B cell (primary cell): Measurements from ENCODE around the gene ARHGAP32. TPM values are rescaled to one million over a fixed set of nuclear protein-coding genes. Genes with fewer than 3 reads are reported as not detected.

Source experiments
- ATAC-seq: fragments of 200-7000 bp; cut with Tn5 transposase; one replicate; pipeline ENCODE4 v1.10.0; 2021; ENCODE audit warnings: low read depth, mild to moderate bottlenecking, moderate number of reproducible peaks, moderate library complexity
- CTCF ChIA-PET: fragments of 350-600 bp; sonication (Branson Sonifier 250); formaldehyde crosslinking; loops from one replicate; lab custom pipeline; 2021; ENCODE audit warnings: antibody characterized with exemption, inconsistent platforms; lab: Charles Lee
- POLR2A ChIA-PET: fragments of 350-600 bp; sonication (Branson Sonifier 250); formaldehyde crosslinking; loops from one replicate; lab custom pipeline; 2021; ENCODE audit warnings: antibody characterized with exemption; lab: Charles Lee
- DNase-seq: peaks from one replicate; pipeline ENCODE4 v3.0.0; 2013
- H2AFZ ChIP-seq: 2 replicates; pipeline ENCODE4 v1.6.1; 2012; ENCODE audit warnings: mild to moderate bottlenecking, low read depth, low read length; ENCODE audit not compliant: insufficient read depth, poor library complexity, severe bottlenecking
- H3K27ac ChIP-seq, 2 donors: 1 replicate in 1 of 2; 2 replicates in 1 of 2; pipeline ENCODE4 v1.5.1; 2012 to 2013; ENCODE audit warnings: low read length in 2 of 2, mild to moderate bottlenecking in 2 of 2, moderate library complexity in 1 of 2
- H3K27me3 ChIP-seq, 4 experiments: fragments of 200-600 bp in 1 of 4; sonication (generic) in 1 of 4; replicated peaks in 1 of 4; 1 replicate in 2 of 4; 2 replicates in 2 of 4; pipeline versions ENCODE4 v1.6.1 to v1.7.0; 2013 to 2016; ENCODE audit warnings: low read length in 3 of 4, mild to moderate bottlenecking in 2 of 4, mixed read lengths in 1 of 4, moderate library complexity in 1 of 4; ENCODE audit not compliant: insufficient read depth in 4 of 4, control insufficient read depth in 3 of 4; ENCODE audit errors: control extremely low read depth in 1 of 4
- H3K36me3 ChIP-seq, 2 experiments: replicated peaks in 1 of 2; 1 replicate in 1 of 2; 2 replicates in 1 of 2; pipeline versions ENCODE4 v1.6.1 to v1.7.1; 2013; ENCODE audit warnings: low read length in 1 of 2; ENCODE audit not compliant: insufficient read depth in 2 of 2, control insufficient read depth in 1 of 2; ENCODE audit errors: control extremely low read depth in 1 of 2, extremely low read depth in 1 of 2
- H3K4me1 ChIP-seq, 2 donors: fragments of 200-600 bp in 1 of 2; sonication (generic) in 1 of 2; 1 replicate in 1 of 2; 2 replicates in 1 of 2; pipeline versions ENCODE4 v1.5.1 to v1.6.1; 2013 to 2017; ENCODE audit warnings: low read length in 2 of 2; ENCODE audit not compliant: control insufficient read depth in 2 of 2, insufficient read depth in 2 of 2
- H3K4me2 ChIP-seq: replicated peaks from 2 replicates; pipeline ENCODE3; 2012; ENCODE audit warnings: mild to moderate bottlenecking, low read depth, low read length; ENCODE audit not compliant: poor library complexity, severe bottlenecking
- H3K4me3 ChIP-seq, 5 experiments: fragments of 200-600 bp in 1 of 5; sonication (generic) in 1 of 5; 1 replicate in 3 of 5; 2 replicates in 2 of 5; pipeline versions ENCODE4 v1.5.1 to v1.7.0; 2011 to 2016; ENCODE audit warnings: low read length in 4 of 5, mild to moderate bottlenecking in 4 of 5, low read depth in 2 of 5, control low read depth in 1 of 5, moderate library complexity in 1 of 5; ENCODE audit not compliant: insufficient read depth in 1 of 5; ENCODE audit errors: control extremely low read depth in 1 of 5, extremely low read depth in 1 of 5
- H3K79me2 ChIP-seq: fragments of 200-600 bp; sonication (generic); one replicate; pipeline ENCODE4 v1.6.0; 2016; ENCODE audit warnings: low read length; ENCODE audit not compliant: control insufficient read depth, insufficient read depth
- H3K9ac ChIP-seq: fragments of 200-600 bp; sonication (generic); 2 replicates; pipeline ENCODE4 v1.6.1; 2017; ENCODE audit warnings: mild to moderate bottlenecking, low read length, moderate library complexity
- H3K9me3 ChIP-seq, 3 donors: one replicate each; pipeline versions ENCODE4 v1.6.1 to v1.7.1; 2013; ENCODE audit warnings: low read length in 2 of 3; ENCODE audit not compliant: control insufficient read depth in 2 of 3, insufficient read depth in 1 of 3; ENCODE audit errors: control extremely low read depth in 1 of 3
- H4K20me1 ChIP-seq: 2 replicates; pipeline ENCODE4 v1.6.0; 2012; ENCODE audit warnings: mild to moderate bottlenecking, low read length; ENCODE audit not compliant: insufficient read depth, control insufficient read depth, poor library complexity, severe bottlenecking
- H3K27ac Mint-ChIP-seq: one replicate; pipeline ENCODE4 v1.8.0; 2021; ENCODE audit warnings: mixed read lengths
- H3K27me3 Mint-ChIP-seq: one replicate; pipeline ENCODE4 v1.8.0; 2021; ENCODE audit warnings: mixed read lengths
- H3K4me1 Mint-ChIP-seq: one replicate; pipeline ENCODE4 v1.8.0; 2021; ENCODE audit warnings: mixed read lengths
- H3K4me3 Mint-ChIP-seq: one replicate; pipeline ENCODE4 v1.8.0; 2021; ENCODE audit warnings: mixed read lengths
- H3K9me3 Mint-ChIP-seq: one replicate; pipeline ENCODE4 v1.8.0; 2022; ENCODE audit warnings: mixed read lengths; ENCODE audit not compliant: insufficient read depth
- EZH2 ChIP-seq: IDR thresholded peaks from 2 replicates; pipeline ENCODE4 v1.6.1; 2012; ENCODE audit warnings: borderline replicate concordance, low read depth, mild to moderate bottlenecking, moderate library complexity, low read length; ENCODE audit not compliant: insufficient read depth, poor library complexity, severe bottlenecking
- WGBS: methylation state at CpG from one replicate; pipeline ENCODE4 v1.1.5; 2013; ENCODE audit warnings: missing lambda C conversion rate; ENCODE audit not compliant: insufficient coverage; 5-methylcytosine and 5-hydroxymethylcytosine counted together
- intact Hi-C: fragments of 100-400 bp; cut with micrococcal nuclease; formaldehyde crosslinking; loops from one replicate; pipeline ENCODE4 v1.10.0; 2022
- polyA plus RNA-seq: library from polyadenylated mRNA; depleted of rRNA; stranded (reverse); fragments of >200 nt; gene quantifications from 2 replicates; pipeline ENCODE4 v1.2.3, GENCODE V29; 2012
- total RNA-seq, 2 donors: library from RNA; stranded (reverse); fragments of 120-200 nt in 1 of 2; gene quantifications; 1 replicate in 1 of 2; 2 replicates in 1 of 2; pipeline versions ENCODE4 v1.2.3 to v1.2.4, GENCODE V29; 2013 to 2022
- TF ChIP-seq, protein P1 (sequence below): fragments of 200-600 bp; IDR thresholded peaks from one replicate; pipeline ENCODE4 v1.8.0; 2022; ENCODE audit warnings: antibody characterized with exemption, mild to moderate bottlenecking

Gene ARHGAP32
- total and polyA plus RNA-seq, 2 donors (not counting 1 experiment from before 2014, with no cell fraction given), result 4.4 to 10.6 TPM

- POLR2A ChIA-PET, result no interaction called here
- Histone ChIP-seq H3K4me3 (no peak overlapping the region), H3K27ac (no peak overlapping the region), H3K9me3 (no peaks in the 10 kb centered on the region), H2AFZ (no peak overlapping the region), H3K4me2 (no peak overlapping the region), H3K79me2 (no peaks in the 10 kb centered on the region), H3K27me3 (no peaks in the 10 kb centered on the region), H4K20me1 (no peaks in the 10 kb centered on the region), H3K36me3 (no peaks in the 10 kb centered on the region), H3K9ac (no peak overlapping the region), H3K4me1 (no peaks in the 10 kb centered on the region)
- no peak for ATAC-seq
- CTCF ChIA-PET, result no interaction called here
- Mint-ChIP-seq H3K9me3 (no peaks in the 10 kb centered on the region), H3K27me3 (no peaks in the 10 kb centered on the region), H3K27ac (no peak overlapping the region), H3K4me1 (no peaks in the 10 kb centered on the region), H3K4me3 (no peak overlapping the region)
- WGBS, result 100% methylated on average over 1 of the region's 4 CpGs
- intact Hi-C loops, result no loop called here
- no peak for DNase-seq
- TF ChIP-seq, protein P1, sequence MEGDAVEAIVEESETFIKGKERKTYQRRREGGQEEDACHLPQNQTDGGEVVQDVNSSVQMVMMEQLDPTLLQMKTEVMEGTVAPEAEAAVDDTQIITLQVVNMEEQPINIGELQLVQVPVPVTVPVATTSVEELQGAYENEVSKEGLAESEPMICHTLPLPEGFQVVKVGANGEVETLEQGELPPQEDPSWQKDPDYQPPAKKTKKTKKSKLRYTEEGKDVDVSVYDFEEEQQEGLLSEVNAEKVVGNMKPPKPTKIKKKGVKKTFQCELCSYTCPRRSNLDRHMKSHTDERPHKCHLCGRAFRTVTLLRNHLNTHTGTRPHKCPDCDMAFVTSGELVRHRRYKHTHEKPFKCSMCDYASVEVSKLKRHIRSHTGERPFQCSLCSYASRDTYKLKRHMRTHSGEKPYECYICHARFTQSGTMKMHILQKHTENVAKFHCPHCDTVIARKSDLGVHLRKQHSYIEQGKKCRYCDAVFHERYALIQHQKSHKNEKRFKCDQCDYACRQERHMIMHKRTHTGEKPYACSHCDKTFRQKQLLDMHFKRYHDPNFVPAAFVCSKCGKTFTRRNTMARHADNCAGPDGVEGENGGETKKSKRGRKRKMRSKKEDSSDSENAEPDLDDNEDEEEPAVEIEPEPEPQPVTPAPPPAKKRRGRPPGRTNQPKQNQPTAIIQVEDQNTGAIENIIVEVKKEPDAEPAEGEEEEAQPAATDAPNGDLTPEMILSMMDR, result no peak
- no peak for TF ChIP-seq EZH2
These were observed 149.6 kb downstream of the ARHGAP32 start for GRCh38 chr11:129042503-129042902.

DNA sequence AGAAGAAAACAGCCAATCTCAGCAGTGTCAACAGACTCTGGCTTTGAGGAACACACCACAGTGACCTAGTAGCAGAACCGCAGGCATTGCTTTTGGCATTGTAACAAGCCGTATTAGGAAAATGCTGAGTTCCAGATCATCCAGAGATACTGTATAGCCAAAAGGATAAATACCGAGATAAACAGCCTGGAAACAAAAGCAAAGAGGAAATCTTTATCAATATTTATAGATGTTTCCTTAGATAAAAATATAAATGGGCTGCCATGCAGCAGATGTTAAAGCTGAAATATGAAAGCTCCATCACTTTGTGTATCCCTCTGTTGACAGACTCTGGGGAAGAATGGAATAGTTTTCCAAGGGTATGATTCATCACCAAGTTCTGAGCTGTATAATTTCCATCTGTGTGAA lies 150.5 kb downstream of the ARHGAP32 start:
- H3K27ac Mint-ChIP-seq, result no peak overlapping the region
- no peaks in the 10 kb centered on the region for H3K36me3 ChIP-seq
- CTCF ChIA-PET, result no interaction called here

More for the DNA sequence above, 150.5 kb downstream of the ARHGAP32 start:
- H3K4me3 Mint-ChIP-seq, result no peak overlapping the region
- Histone ChIP-seq H3K27me3 (no peaks in the 10 kb centered on the region), H3K4me3 (no peak overlapping the region), H3K4me1 (no peaks in the 10 kb centered on the region), H3K9ac (no peak overlapping the region), H4K20me1 (no peaks in the 10 kb centered on the region), H3K4me2 (no peak overlapping the region), H3K9me3 (no peaks in the 10 kb centered on the region), H2AFZ (no peak overlapping the region), H3K79me2 (no peaks in the 10 kb centered on the region), H3K27ac (no peak overlapping the region)
- no CpG with 5 or more reads among the region's 3 CpGs for WGBS
- no peak for DNase-seq
- TF ChIP-seq, protein P1, result no peak
- no peak for TF ChIP-seq EZH2
- intact Hi-C loops, result no loop called here
- POLR2A ChIA-PET, result no interaction called here
- H3K9me3 Mint-ChIP-seq, result no peaks in the 10 kb centered on the region
- no peaks in the 10 kb centered on the region for H3K4me1 Mint-ChIP-seq
- no peak for ATAC-seq
- H3K27me3 Mint-ChIP-seq, result no peaks in the 10 kb centered on the region
